Smooth muscle cell of the coronary artery (primary cell): Measurements from ENCODE around the gene CYP2C19. TPM values are rescaled to one million over a fixed set of nuclear protein-coding genes. Genes with fewer than 3 reads are reported as not detected.

Experiments used
- total RNA-seq: library from RNA; depleted of rRNA; stranded (reverse); fragments of >200 nt; gene quantifications from 2 replicates; pipeline ENCODE4 v1.2.3, GENCODE V29; 2014; ENCODE audit warnings: low replicate concordance

CYP2C19 gene
- not detected in 2 replicates for total RNA-seq

GRCh38 chr10:94762393-94762792 is at the start of gene CYP2C19:
Gene CYP2C19 (plus strand): TSS chr10:94762681. CDS start chr10:94762706, 25 bp downstream.

Other genes with a start within 250 kb of the CYP2C19 start
- 1.6 and 10.1 TPM in 2 replicates for gene HELLS, start 216.9 kb upstream of the CYP2C19 start, total RNA-seq
- not detected in 2 replicates for gene CYP2C18, start 79.0 kb upstream of the CYP2C19 start, total RNA-seq
- gene CYP2C9, start 176.0 kb downstream of the CYP2C19 start, total RNA-seq: not detected in 2 replicates